H9 (cell line): ENCODE measurements around the gene CTH. TPM values are rescaled to one million over a fixed set of nuclear protein-coding genes. Genes with fewer than 3 reads are reported as not detected.

Experiments used
- DNase-seq: peaks from one replicate; pipeline ENCODE4 v3.0.0-alpha.2; 2017
- H2AFZ ChIP-seq: one replicate; pipeline ENCODE4 v1.6.1; 2013; ENCODE audit warnings: mild to moderate bottlenecking, low read length, control low read depth, moderate library complexity
- H2AK5ac ChIP-seq: 2 replicates; pipeline ENCODE4 v1.6.1; 2013; ENCODE audit warnings: low read length, control low read depth, mixed read lengths; ENCODE audit not compliant: insufficient read length
- H2BK120ac ChIP-seq: one replicate; pipeline ENCODE4 v1.6.1; 2013; ENCODE audit warnings: low read depth, mild to moderate bottlenecking, low read length, control low read depth, inconsistent platforms; ENCODE audit not compliant: poor library complexity, severe bottlenecking
- H2BK12ac ChIP-seq: 2 replicates; pipeline ENCODE4 v1.6.1; 2013; ENCODE audit warnings: low read length, control low read depth, mixed read lengths, low read depth; ENCODE audit not compliant: insufficient read length
- H2BK15ac ChIP-seq: 2 replicates; pipeline ENCODE4 v1.6.1; 2013; ENCODE audit warnings: low read depth, low read length, control low read depth
- H2BK20ac ChIP-seq: one replicate; pipeline ENCODE4 v1.6.1; 2013; ENCODE audit warnings: low read depth, mild to moderate bottlenecking, low read length, control low read depth, inconsistent platforms; ENCODE audit not compliant: poor library complexity, severe bottlenecking
- H2BK5ac ChIP-seq: 2 replicates; pipeline ENCODE4 v1.6.1; 2013; ENCODE audit warnings: low read length, control low read depth, mixed read lengths; ENCODE audit not compliant: insufficient read length
- H3K14ac ChIP-seq: 2 replicates; pipeline ENCODE4 v1.6.1; 2013; ENCODE audit warnings: low read length, control low read depth; ENCODE audit not compliant: insufficient read depth
- H3K18ac ChIP-seq: 2 replicates; pipeline ENCODE4 v1.6.1; 2013; ENCODE audit warnings: low read depth, mild to moderate bottlenecking, mixed read lengths, low read length, control low read depth; ENCODE audit not compliant: insufficient read length
- H3K23ac ChIP-seq: 2 replicates; pipeline ENCODE4 v1.6.1; 2013; ENCODE audit warnings: low read length, control low read depth, mixed read lengths, low read depth; ENCODE audit not compliant: insufficient read length
- H3K23me2 ChIP-seq: 2 replicates; pipeline ENCODE4 v1.6.1; 2013; ENCODE audit warnings: low read depth, mild to moderate bottlenecking, mixed read lengths, low read length, control low read depth; ENCODE audit not compliant: insufficient read length, poor library complexity, severe bottlenecking
- H3K27ac ChIP-seq: 2 replicates; pipeline ENCODE4 v1.5.1; 2013; ENCODE audit warnings: low read length, control low read depth, mixed read lengths, low read depth; ENCODE audit not compliant: insufficient read length
- H3K27me3 ChIP-seq: 2 replicates; pipeline ENCODE4 v1.6.1; 2013; ENCODE audit warnings: low read length, control low read depth, inconsistent platforms; ENCODE audit not compliant: insufficient read depth
- H3K4ac ChIP-seq: 2 replicates; pipeline ENCODE4 v1.6.1; 2013; ENCODE audit warnings: low read depth, mild to moderate bottlenecking, control low read depth, inconsistent platforms, low read length, moderate library complexity
- H3K4me1 ChIP-seq: 2 replicates; pipeline ENCODE4 v1.6.1; 2013; ENCODE audit warnings: low read length, control low read depth, inconsistent platforms; ENCODE audit not compliant: insufficient read depth
- H3K4me2 ChIP-seq: 2 replicates; pipeline ENCODE4 v1.6.1; 2013; ENCODE audit warnings: low read length, control low read depth, mixed read lengths; ENCODE audit not compliant: insufficient read length, insufficient read depth
- H3K56ac ChIP-seq: 2 replicates; pipeline ENCODE4 v1.6.1; 2013; ENCODE audit warnings: low read depth, mild to moderate bottlenecking, mixed read lengths, low read length, control low read depth; ENCODE audit not compliant: insufficient read length
- H3K79me1 ChIP-seq: 2 replicates; pipeline ENCODE4 v1.6.1; 2013; ENCODE audit warnings: low read depth, mild to moderate bottlenecking, moderate library complexity, low read length, control low read depth, inconsistent platforms; ENCODE audit not compliant: insufficient read depth, poor library complexity, severe bottlenecking
- H3K79me2 ChIP-seq: 2 replicates; pipeline ENCODE4 v1.6.1; 2013; ENCODE audit warnings: low read length, control low read depth, inconsistent platforms; ENCODE audit not compliant: insufficient read depth
- H3K9ac ChIP-seq: 2 replicates; pipeline ENCODE4 v1.6.1; 2013; ENCODE audit warnings: low read length, control low read depth, mixed read lengths; ENCODE audit not compliant: insufficient read length; ENCODE audit errors: extremely low read depth
- H3K9me3 ChIP-seq: one replicate; pipeline ENCODE4 v1.6.1; 2013; ENCODE audit warnings: low read depth, low read length, inconsistent platforms; ENCODE audit not compliant: control insufficient read depth
- H3T11ph ChIP-seq: one replicate; pipeline ENCODE4 v1.6.1; 2013; ENCODE audit warnings: mild to moderate bottlenecking, low read length, control low read depth, inconsistent platforms
- H4K20me1 ChIP-seq: one replicate; pipeline ENCODE4 v1.6.1; 2013; ENCODE audit not compliant: control insufficient read depth, insufficient read length, insufficient read depth
- H4K5ac ChIP-seq: 2 replicates; pipeline ENCODE4 v1.6.1; 2013; ENCODE audit warnings: low read depth, mild to moderate bottlenecking, mixed read lengths, low read length, control low read depth; ENCODE audit not compliant: insufficient read length
- H4K8ac ChIP-seq: replicated peaks from 2 replicates; pipeline ENCODE4 v1.6.1; 2013; ENCODE audit warnings: low read length, control low read depth, mixed read lengths, low read depth; ENCODE audit not compliant: insufficient read length
- H4K91ac ChIP-seq: 2 replicates; pipeline ENCODE4 v1.6.1; 2013; ENCODE audit warnings: low read depth, mild to moderate bottlenecking, moderate library complexity, mixed read lengths, low read length, control low read depth; ENCODE audit not compliant: insufficient read length
- H3K27ac Mint-ChIP-seq, 3 experiments: 2 replicates in 2 of 3; 3 replicates in 1 of 3; pipeline ENCODE4 v1.8.0; 2020 to 2021; ENCODE audit warnings: mixed read lengths in 3 of 3, mild to moderate bottlenecking in 1 of 3, moderate library complexity in 1 of 3
- H3K27me3 Mint-ChIP-seq: 2 replicates; pipeline ENCODE4 v1.8.0; 2021; ENCODE audit warnings: low read depth, mild to moderate bottlenecking, moderate library complexity, mixed read lengths
- H3K36me3 Mint-ChIP-seq, 3 experiments: 2 replicates in 2 of 3; 3 replicates in 1 of 3; pipeline ENCODE4 v1.8.0; 2020 to 2021; ENCODE audit warnings: low read depth in 3 of 3, mixed read lengths in 3 of 3; ENCODE audit not compliant: insufficient read depth in 1 of 3
- H3K4me1 Mint-ChIP-seq, 2 experiments: 2 replicates each; pipeline ENCODE4 v1.8.0; 2020; ENCODE audit warnings: mixed read lengths in 2 of 2
- H3K4me3 Mint-ChIP-seq, 2 experiments: 2 replicates in 1 of 2; 3 replicates in 1 of 2; pipeline ENCODE4 v1.8.0; 2020 to 2021; ENCODE audit warnings: mild to moderate bottlenecking in 2 of 2, mixed read lengths in 2 of 2, moderate library complexity in 1 of 2
- H3K9me3 Mint-ChIP-seq, 2 experiments: 2 replicates in 1 of 2; 3 replicates in 1 of 2; pipeline ENCODE4 v1.8.0; 2020; ENCODE audit warnings: mild to moderate bottlenecking in 2 of 2, mixed read lengths in 2 of 2, moderate library complexity in 1 of 2
- WGBS: extraction: QIAGEN DNeasy Blood & Tissue Kit; methylation state at CpG from one replicate; pipeline ENCODE4 v1.1.7; 2013; ENCODE audit warnings: missing lambda C conversion rate, low lambda C conversion rate, mixed read lengths; ENCODE audit not compliant: insufficient read length; ENCODE audit errors: extremely low coverage; 5-methylcytosine and 5-hydroxymethylcytosine counted together
- total RNA-seq: library from RNA; stranded (reverse); gene quantifications from 2 replicates; pipeline ENCODE4 v1.2.1, GENCODE V29; 2021
- TF ChIP-seq, protein P1 (sequence below): fragments of 200-600 bp; sonication (generic); conservative IDR thresholded peaks from 3 replicates; pipeline ENCODE4 v1.8.0; 2021; ENCODE audit warnings: antibody characterized with exemption, mild to moderate bottlenecking

Gene CTH
- total RNA-seq, 1 experiment from 2014 or later, result 15.5 TPM

DNA sequence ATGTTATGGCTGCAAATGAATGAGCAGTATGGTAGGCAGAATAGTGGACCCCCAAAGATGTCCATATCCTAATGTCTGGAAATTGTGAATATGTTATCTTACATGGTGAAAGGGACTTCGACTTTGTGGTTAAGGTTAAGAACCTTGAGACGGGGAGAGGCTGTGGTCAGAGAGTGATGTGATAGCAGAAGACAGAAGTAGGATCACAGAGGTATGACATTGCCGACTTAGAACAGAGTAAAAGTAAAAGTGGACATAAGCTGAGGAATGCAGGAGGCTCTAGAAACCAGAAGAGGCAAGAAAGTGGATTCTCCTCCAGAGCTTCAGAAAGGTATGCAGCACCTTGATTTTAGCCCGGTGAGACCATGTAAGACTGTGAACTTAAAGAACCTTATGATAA is 74.6 kb downstream of the CTH start:
- Histone ChIP-seq H3K23me2 (no peaks in the 10 kb centered on the region), H3K14ac (no peak overlapping the region), H2BK20ac (no peak overlapping the region), H3K9me3 (no peaks in the 10 kb centered on the region), H2BK120ac (no peak overlapping the region), H3K4ac (no peak overlapping the region), H3K27me3 (no peaks in the 10 kb centered on the region), H2AK5ac (no peak overlapping the region), H2BK5ac (no peak overlapping the region), H2BK15ac (no peak overlapping the region), H3K4me1 (no peaks in the 10 kb centered on the region), H4K8ac (no peak overlapping the region), H4K5ac (no peak overlapping the region), H2AFZ (no peak overlapping the region), H3K79me1 (no peaks in the 10 kb centered on the region), H3K18ac (no peak overlapping the region), H3K9ac (no peak overlapping the region), H3K4me2 (no peak overlapping the region), H4K91ac (no peak overlapping the region), H3K23ac (no peak overlapping the region), H3T11ph (no peak overlapping the region), H2BK12ac (no peak overlapping the region), H3K27ac (no peak overlapping the region), H4K20me1 (no peaks in the 10 kb centered on the region), H3K56ac (no peak overlapping the region), H3K79me2 (no peaks in the 10 kb centered on the region)
- Mint-ChIP-seq H3K27ac (no peak overlapping the region), H3K9me3 (no peaks in the 10 kb centered on the region), H3K36me3 (no peaks in the 10 kb centered on the region), H3K27me3 (no peaks in the 10 kb centered on the region), H3K4me1 (no peaks in the 10 kb centered on the region), H3K4me3 (no peak overlapping the region; a peak in 1 of 5 replicates)
- TF ChIP-seq, protein P1, sequence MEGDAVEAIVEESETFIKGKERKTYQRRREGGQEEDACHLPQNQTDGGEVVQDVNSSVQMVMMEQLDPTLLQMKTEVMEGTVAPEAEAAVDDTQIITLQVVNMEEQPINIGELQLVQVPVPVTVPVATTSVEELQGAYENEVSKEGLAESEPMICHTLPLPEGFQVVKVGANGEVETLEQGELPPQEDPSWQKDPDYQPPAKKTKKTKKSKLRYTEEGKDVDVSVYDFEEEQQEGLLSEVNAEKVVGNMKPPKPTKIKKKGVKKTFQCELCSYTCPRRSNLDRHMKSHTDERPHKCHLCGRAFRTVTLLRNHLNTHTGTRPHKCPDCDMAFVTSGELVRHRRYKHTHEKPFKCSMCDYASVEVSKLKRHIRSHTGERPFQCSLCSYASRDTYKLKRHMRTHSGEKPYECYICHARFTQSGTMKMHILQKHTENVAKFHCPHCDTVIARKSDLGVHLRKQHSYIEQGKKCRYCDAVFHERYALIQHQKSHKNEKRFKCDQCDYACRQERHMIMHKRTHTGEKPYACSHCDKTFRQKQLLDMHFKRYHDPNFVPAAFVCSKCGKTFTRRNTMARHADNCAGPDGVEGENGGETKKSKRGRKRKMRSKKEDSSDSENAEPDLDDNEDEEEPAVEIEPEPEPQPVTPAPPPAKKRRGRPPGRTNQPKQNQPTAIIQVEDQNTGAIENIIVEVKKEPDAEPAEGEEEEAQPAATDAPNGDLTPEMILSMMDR, result no peak
- no CpG with 5 or more reads among the region's 4 CpGs for WGBS
- DNase-seq, result no peak
